Astrocyte of the cerebellum (primary cell): Measurements from ENCODE around the gene SLC6A7.

Source experiments
- DNase-seq: peaks from one replicate; pipeline ENCODE4 v3.0.0-alpha.2; 2011; ENCODE audit warnings: low read depth
- H3K4me3 ChIP-seq: 2 replicates; pipeline ENCODE4 v1.5.1; 2011; ENCODE audit warnings: mild to moderate bottlenecking, low read depth, low read length, moderate library complexity
- CTCF ChIP-seq: IDR thresholded peaks from 2 replicates; pipeline ENCODE4 v1.5.1; 2012; ENCODE audit warnings: low read length, low read depth, moderate library complexity, mild to moderate bottlenecking; ENCODE audit errors: missing control alignments
- in situ Hi-C: cut with HindIII; loops from 2 replicates; pipeline ENCODE4 v1.10.0; 2017; ENCODE audit warnings: low sequenced_read_pairs

Gene SLC6A7

DNA sequence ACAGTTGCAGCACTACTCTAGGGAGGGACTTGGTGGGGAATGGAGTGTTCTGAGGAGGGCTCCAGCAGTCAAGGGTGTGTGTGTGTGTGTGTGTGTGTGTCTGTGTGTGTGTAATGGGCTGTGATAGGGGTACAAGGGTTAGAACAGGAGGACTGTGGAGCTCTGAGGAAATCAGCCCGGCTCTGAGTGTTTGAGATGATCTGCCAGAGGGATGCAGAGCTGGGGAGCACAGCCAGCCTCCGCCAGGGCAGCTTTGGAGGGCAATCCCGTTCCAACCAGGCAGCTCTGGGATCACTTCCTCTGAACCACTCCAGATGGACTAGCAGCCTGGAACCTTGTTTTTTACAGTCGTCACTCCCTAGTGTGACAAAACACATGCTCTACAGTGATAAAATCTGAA lies 3.0 kb upstream of the SLC6A7 start:
- DNase-seq, result no peak
- H3K4me3 ChIP-seq, result no peak overlapping the region
- no peak for TF ChIP-seq CTCF
- in situ Hi-C loops, result no loop called here

- no peak overlapping the region for H3K4me3 ChIP-seq
- in situ Hi-C loops, result no loop called here
- no peak for DNase-seq
- TF ChIP-seq CTCF, result no peak
Measured at GRCh38 chr5:150188146-150188842, 1.6 kb upstream of the SLC6A7 start.

DNA sequence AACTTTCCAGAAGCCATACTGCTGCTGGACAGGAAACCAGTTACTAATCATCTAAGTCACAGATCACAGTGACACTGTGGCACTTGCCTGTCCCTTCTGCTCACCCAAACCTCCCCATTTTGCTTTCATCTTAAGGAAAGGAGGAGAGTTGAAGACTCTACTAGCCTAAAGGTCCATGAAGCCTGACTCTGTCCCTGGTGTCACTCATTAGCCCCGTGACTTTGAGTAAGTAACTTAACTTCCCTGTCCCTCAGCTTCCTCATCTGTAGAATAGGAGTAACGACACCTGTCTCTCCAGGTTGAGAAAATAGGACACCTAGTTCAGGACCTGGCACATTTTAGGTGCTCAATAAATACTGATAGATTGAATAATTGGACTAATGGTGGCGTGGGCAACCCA lies 536 bp upstream of the SLC6A7 start:
- no peak for DNase-seq
- in situ Hi-C loops, result no loop called here
- H3K4me3 ChIP-seq, result no peak overlapping the region
- no peak for TF ChIP-seq CTCF

DNA sequence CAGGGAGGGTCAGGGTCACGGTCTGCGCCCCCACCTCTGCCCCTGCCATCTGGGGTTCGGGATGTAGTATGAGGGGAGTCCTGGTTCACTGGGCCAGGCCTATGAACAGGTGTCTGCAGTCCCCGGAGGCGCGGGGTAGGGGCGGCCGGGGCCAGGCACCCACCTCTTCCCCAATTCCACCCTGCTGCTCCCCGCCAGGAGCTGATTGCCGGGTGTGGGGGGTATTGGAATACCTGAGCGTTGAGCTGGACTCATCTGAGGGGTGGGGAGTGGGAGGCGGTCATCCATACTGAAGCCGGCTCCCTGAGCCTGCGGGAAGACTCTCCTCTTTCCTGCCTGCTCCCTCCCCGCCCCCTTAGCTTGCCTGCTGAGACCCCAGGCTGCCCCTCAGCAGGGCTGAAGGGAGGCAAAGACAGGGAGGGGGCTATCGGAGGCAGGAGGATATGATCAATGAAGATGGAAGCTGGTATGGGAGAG lies 679 bp downstream of the SLC6A7 start:
- DNase-seq, result no peak
- no peak overlapping the region for H3K4me3 ChIP-seq
- in situ Hi-C loops, result loop anchor here (5.0 kb wide), 1 partner anchor 82 kb away; no protein-coding TSS in a partner anchor
- TF ChIP-seq CTCF, result no peak

DNA sequence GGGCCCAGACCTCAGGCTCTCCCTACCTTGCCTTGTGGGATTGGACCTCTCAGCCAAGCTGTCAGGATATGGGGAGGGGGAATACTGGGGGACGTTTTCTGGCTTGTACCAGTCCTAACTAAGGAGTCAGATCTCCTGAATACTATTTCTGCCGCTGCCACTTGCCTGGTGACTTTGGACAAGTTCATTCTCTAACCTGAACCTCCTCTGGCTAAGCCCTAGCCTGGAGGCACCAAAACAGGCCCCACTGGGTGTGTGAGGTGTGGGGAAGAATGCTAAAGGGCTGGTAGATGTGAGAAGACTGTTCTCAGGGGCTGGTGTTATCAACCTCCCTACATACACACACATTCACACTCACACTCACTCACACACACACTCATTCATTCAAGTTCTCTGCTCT lies 1.1 kb downstream of the SLC6A7 start:
- DNase-seq, result no peak
- no peak overlapping the region for H3K4me3 ChIP-seq
- in situ Hi-C loops, result loop anchor here (5.0 kb wide), 1 partner anchor 81 kb away; no protein-coding TSS in a partner anchor
- TF ChIP-seq CTCF, result no peak

GRCh38 chr5:150192462-150192861 lies 2.6 kb downstream of the SLC6A7 start:
- H3K4me3 ChIP-seq, result no peak overlapping the region
- no peak for TF ChIP-seq CTCF
- in situ Hi-C loops, result loop anchor here (5.0 kb wide), 1 partner anchor 80 kb away; no protein-coding TSS in a partner anchor
- DNase-seq, result no peak
